Fibroblast of pulmonary artery (primary cell): ENCODE measurements around the gene LRG1.

Experiments used
- DNase-seq: peaks from one replicate; pipeline ENCODE4 v3.0.0-alpha.2; 2010; ENCODE audit warnings: low read depth
- H3K4me3 ChIP-seq: replicated peaks from 2 replicates; pipeline ENCODE4 v1.5.1; 2011; ENCODE audit warnings: low read depth, mild to moderate bottlenecking, control low read depth, low read length, moderate library complexity
- CTCF ChIP-seq: IDR thresholded peaks from 2 replicates; pipeline ENCODE4 v1.5.1; 2011; ENCODE audit warnings: mild to moderate bottlenecking, control low read depth, low read length, inconsistent platforms; ENCODE audit errors: missing control alignments

LRG1 gene

GRCh38 chr19:4507150-4507452 is 32.7 kb downstream of the LRG1 start:
- H3K4me3 ChIP-seq, result no peak overlapping the region
- TF ChIP-seq CTCF, result no peak
- no peak for DNase-seq

GRCh38 chr19:4506449-4507149 is 33.2 kb downstream of the LRG1 start:
- H3K4me3 ChIP-seq, result no peak overlapping the region
- DNase-seq, result peak; percentile 53

GRCh38 chr19:4505570-4506448 is 34.0 kb downstream of the LRG1 start:
- no peak for TF ChIP-seq CTCF
- no peak overlapping the region for H3K4me3 ChIP-seq

More at GRCh38 chr19:4506449-4507149, 33.2 kb downstream of the LRG1 start:
- TF ChIP-seq CTCF, result no peak

GRCh38 chr19:4504891-4505569 is 34.8 kb downstream of the LRG1 start:
- TF ChIP-seq CTCF, result no peak
- no peak for DNase-seq

More at GRCh38 chr19:4505570-4506448, 34.0 kb downstream of the LRG1 start:
- DNase-seq, result no peak

GRCh38 chr19:4504297-4504701 is 35.5 kb downstream of the LRG1 start:
- no peak for DNase-seq
- H3K4me3 ChIP-seq, result no peak overlapping the region
- no peak for TF ChIP-seq CTCF

More at GRCh38 chr19:4504891-4505569, 34.8 kb downstream of the LRG1 start:
- H3K4me3 ChIP-seq, result no peak overlapping the region

GRCh38 chr19:4503825-4504170 is 36.0 kb downstream of the LRG1 start:
- no peak for DNase-seq
- H3K4me3 ChIP-seq, result no peak overlapping the region
- TF ChIP-seq CTCF, result no peak
